Measurements from ENCODE around the gene USP54.
A peak's percentile ranks its signal among the peaks of the same experiment; 100 is the strongest.
"Not testable (repeated sequence)": the region's sequence is repeated elsewhere in the genome, so short reads cannot be mapped to it uniquely, and the experiment has no call there.

Gene USP54, protein sequence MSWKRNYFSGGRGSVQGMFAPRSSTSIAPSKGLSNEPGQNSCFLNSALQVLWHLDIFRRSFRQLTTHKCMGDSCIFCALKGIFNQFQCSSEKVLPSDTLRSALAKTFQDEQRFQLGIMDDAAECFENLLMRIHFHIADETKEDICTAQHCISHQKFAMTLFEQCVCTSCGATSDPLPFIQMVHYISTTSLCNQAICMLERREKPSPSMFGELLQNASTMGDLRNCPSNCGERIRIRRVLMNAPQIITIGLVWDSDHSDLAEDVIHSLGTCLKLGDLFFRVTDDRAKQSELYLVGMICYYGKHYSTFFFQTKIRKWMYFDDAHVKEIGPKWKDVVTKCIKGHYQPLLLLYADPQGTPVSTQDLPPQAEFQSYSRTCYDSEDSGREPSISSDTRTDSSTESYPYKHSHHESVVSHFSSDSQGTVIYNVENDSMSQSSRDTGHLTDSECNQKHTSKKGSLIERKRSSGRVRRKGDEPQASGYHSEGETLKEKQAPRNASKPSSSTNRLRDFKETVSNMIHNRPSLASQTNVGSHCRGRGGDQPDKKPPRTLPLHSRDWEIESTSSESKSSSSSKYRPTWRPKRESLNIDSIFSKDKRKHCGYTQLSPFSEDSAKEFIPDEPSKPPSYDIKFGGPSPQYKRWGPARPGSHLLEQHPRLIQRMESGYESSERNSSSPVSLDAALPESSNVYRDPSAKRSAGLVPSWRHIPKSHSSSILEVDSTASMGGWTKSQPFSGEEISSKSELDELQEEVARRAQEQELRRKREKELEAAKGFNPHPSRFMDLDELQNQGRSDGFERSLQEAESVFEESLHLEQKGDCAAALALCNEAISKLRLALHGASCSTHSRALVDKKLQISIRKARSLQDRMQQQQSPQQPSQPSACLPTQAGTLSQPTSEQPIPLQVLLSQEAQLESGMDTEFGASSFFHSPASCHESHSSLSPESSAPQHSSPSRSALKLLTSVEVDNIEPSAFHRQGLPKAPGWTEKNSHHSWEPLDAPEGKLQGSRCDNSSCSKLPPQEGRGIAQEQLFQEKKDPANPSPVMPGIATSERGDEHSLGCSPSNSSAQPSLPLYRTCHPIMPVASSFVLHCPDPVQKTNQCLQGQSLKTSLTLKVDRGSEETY (N-terminal part only)

DNA sequence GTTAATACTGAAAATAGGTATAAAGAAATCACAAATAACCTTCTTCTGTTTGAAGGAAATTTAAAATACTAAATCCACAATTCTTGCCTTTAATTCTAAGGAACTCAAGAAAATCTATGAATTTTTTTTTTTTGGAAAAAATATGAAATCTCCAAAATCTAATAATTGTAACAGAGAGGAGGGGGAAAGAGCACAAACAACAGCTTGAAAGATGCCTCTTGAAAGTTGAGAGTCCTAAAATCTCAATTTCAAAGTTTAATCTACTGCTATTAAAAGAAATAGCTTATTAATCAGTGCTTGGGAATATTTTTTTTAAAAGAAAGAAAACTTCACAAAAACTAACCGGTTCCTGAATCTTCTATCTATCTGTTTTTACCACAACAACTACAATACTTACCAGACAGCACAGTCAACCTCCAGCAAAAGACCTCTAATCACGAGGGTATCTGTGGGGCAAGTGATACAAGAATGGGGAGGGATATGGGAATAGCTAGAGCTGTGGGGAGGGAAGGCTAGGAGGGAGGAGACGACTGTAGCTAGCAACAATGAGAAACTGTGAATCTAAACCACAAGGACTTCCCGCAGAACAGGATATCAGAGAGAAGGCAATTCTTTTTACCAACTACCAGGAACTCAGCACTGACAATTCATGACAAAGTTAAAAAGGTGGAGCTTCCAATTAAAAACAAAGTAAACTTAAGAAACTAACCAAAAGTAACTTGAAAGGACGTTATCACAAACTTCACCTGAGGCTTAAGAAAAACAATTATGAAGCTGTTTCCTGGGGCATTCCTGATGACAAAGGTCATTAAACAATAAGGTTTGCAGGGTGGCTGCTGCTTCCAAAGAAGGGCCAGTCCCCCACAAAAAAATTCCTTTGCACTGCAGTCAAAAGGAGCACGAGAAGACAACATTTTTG lies at the start of gene USP54:
Gene USP54 (minus strand): TSS at position 462 of the 919 bp plus-strand sequence. CDS start 15,684 bp downstream, outside the sequence.
- no peak for DNase-seq

DNA sequence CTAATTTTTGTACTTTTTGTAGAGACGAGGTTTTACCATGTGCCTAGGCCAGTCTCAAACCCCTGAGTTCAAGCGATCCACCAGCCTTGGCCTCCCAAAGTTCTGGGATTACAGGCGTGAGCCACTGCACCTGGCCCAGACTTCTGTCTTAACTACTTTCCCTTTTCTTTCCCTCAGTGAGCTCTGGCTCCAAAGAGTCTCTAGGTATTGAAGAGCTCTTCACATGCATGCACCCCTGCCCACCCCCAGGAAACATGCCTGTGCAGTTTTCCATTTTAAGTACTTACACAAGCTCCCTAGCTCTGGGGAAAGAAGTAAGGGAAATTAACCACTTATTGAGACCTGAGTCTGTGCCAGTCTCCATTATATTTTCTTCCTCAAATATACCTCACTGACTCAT lies 48.1 kb upstream of the USP54 start:
- DNase-seq = no peak

DNA sequence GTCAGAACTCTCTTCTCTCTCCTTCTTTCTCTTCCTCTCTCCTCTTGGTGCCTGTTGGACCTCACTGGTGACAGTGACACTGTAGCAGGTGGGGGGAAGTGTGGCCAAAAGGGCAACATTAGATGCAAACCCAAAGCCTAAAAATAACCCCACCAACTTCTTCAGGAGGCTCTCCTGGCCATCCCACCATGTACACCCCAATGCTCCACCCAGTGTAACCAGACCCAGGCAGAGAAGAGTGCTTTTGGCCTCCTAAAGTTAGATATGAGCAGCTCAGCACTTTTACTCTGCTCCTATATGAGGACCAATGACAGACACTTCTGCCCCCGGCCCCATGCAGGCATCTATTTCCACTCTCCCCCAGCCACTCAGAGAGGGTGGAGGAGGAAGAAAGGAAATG lies 44.6 kb upstream of the USP54 start:
- no peak for DNase-seq

DNA sequence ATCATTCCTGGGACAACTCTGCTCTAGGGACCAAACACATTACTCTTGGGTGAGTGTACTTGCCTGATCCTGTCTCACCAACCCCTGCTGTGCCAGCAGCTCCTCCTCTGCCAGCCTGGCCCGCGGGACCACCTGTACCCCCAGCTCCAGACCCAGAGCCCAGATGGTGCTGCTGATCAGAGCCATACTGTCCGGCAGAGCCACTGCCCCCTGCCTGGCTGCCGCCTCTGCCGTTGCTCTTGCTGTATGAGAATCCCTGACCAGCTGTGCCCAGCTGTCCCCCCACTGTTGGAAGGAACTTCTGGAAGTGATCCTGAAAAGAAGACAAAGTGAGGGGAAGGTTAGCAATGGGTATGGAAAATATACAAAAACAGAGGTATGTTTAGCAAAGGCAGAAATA lies 43.3 kb upstream of the USP54 start:
- no peak for DNase-seq

DNA sequence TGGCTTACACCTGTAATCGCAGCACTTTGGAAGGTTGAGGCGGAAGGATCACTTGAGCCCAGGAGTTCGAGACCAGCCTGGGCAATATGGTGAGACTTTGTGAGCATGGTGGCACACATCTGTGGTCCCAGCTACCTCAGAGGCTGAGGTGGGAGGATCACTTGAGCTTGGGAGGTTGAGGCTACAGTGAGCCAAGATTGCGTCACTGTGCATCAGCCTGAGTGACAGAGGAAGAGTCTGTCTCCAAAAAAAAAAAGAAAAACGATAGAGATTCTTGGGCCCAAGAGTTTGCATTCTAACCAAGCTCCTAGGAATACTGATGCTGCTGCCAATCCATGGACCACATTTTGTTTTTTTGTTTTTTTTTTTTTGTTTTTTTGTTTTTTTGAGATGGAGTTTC lies 38.0 kb upstream of the USP54 start:
- DNase-seq = no peak

DNA sequence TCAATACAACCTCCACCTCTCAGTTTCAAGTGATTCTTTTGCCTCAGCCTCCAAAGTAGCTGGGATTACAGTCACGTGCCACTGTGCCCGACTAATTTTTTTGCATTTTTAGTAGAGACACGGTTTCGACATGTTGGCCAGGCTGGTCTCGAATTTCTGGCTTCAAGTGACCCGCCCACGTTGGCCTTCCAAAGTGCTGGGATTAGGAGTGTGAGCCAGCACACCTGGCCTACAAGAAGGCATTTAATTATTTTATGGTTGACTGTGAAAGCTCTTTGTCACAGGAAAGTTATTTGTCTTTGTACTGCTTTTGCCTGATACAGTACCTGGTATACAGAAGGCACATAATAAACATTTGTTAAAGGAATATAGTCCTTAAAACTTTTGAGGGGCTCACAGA lies 37.3 kb upstream of the USP54 start:
- DNase-seq = no peak

DNA sequence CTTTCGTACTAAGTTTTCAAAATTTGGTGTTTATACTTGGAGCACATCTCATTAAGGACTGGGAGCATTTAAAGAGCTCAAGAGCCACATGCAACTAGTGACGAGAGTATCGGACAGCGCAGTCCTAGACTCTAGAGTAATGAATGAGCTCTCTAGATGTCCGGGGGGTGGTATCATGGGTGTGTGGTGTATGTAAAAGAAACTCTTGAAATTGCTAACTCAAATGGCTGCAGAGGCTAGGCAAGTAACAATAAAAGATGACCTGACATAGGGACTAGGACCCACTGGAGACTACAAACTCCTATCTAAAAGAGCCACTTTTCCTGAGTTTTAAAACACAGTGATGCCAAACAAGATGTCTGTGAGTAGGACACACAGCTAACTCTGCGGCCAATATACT lies 36.2 kb upstream of the USP54 start:
- no peak for DNase-seq

DNA sequence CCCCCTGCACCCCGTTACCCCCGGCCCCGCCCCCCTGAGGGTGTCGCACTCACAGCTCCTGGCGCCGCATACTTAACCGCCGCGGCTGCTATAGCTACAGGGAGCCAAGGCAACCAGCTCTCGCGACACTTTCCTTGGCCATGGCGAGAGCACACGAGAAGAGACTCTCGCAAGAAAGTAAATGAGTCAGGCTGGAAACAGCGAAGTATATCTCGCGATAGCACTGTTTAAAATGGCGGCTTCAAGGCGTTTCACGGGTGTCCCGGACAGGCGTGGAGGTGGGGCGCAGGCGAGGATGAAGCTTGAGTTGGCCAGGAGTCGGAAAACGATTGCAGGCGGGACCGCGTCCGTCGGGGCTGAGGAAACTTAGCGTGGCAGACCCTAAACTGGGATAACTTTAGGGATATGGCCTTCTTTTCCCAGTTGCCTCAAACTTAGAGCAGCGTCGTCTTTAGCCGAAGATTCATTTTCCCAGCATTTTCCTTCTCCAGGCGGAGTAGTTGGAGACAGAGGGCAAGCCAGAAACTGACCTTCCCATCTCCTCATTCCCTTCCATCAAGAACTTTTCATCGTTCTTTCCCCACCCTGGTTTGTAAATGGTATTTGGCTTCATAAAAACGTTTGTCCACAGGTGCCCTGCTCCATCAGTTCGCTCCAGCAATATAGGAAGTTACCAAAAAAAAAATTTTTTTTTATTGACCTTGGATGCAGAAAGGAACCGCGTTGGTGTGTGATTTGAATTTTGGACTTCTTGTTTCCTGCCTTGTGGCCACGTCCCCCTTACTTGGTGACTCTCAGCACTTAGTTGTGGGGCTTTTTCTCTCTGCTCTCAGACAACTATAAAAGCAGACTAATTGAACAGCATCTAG lies 35.0 kb upstream of the USP54 start:
- peak; percentile 94 for DNase-seq

DNA sequence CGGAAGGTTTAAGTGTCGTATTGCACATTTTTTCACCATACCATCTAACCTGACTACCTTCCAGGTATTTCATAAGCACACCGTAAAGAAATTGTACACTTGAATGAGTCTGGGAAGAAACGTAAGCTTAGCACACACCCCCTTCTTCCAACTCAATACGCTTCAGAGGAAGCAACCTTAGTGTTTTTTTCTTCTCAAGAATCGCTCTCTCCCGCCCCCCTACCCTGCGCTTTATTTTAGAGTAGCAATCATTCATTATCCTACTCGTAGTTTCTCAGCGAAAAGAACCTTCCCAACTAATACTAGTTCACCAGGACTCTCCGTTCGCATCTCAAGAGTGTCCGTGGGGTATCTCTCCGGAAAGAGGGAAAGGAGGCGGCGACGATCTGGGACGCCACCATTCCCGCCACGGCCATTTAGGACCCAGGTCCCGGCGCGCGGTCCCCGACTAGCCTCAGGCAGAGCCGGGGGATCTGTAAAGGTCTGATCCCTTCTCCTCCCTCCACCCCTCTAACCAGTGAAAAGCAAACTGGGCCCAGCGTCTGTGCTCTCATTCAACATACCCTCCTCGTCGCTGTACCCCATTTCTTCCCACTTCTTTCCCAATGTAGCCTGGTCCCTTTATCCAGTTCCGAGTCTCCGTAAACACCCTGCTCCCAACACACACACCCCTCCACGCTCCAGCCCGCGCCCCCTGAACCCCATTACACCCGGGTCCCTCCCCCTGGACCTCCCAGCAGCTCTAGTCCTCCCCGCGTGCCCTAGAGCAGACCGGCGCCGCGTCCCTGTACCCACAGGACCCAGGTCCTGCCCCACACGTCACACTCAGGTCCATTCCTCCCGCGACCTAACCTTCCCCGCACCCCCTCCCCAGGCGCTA lies 34.1 kb upstream of the USP54 start:
- peak; percentile 18 for DNase-seq

DNA sequence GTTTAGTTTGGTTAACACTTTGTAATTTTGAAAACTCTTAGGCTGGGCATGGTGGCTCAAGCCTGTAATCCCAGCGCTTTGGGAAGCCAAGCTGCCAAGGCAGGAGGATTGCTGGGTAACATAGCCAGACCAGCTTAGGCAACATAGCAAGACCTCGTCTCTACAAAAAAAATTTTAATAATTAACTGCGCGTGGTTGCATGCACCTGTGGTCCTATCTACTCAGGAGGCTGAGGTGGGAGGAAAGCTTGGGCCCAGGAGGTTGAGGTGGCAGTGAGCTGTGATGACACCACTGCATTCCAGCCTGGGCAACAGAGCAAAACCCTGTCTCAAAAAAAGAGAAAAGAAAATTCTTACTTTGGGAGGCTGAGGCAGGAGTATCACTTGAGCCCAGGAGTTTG lies 31.9 kb upstream of the USP54 start:
- no peak for DNase-seq

DNA sequence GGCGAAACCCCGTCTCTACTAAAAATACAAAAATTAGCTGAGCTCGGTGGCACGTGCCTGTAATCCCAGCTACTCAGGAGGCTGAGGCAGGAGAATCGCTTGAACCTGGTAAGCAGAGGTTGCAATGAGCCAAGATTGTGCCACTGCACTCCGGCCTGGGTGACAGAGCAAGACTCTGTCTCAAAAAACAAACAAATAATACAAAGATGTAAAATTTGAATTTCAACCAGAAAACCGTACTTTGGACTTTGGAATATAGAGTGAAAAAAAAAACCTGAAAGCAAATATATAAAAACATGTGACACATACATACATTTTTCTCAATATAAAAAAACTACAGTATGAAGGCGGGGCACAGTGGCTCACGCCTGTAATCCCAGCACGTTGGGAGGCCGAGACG lies 29.8 kb upstream of the USP54 start:
- not testable (repeated sequence) for DNase-seq

DNA sequence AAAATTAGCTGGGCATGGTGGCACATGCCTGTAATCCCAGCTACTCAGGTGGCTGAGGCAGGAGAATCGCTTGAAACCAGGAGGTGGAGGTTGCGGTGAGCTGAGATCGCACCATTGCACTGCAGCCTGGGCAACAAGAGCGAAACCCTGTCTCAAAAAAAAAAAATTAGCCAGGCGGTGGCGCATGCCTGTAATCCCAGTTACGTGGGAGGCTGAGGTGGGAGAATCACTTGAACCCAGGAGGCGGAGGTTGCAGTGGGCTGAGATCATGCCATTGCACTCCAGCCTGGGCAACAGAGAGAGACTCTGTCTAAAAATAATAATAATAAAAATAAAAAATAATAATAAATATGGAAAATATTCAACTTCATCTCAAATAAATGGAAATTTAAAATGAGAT lies 26.0 kb upstream of the USP54 start:
- DNase-seq = not testable (repeated sequence)

DNA sequence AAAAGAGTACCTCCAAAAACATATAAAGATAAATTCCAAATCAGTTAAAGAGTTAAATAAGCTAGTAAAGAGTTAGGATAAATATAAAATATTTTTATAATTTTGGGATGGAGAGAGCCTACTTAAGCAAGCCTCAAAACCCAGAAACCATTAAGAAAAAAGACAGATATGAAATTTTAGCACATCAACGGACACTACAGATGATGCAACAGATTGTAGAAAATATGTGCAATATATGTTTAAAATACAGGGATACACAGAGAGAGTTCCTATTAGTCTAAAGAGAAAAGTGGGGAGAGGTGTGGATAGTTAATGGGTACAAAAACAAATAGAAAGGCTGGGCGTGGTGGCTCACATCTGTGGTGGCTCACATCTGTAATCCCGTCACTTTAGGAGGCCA lies 23.6 kb upstream of the USP54 start:
- DNase-seq = no peak

DNA sequence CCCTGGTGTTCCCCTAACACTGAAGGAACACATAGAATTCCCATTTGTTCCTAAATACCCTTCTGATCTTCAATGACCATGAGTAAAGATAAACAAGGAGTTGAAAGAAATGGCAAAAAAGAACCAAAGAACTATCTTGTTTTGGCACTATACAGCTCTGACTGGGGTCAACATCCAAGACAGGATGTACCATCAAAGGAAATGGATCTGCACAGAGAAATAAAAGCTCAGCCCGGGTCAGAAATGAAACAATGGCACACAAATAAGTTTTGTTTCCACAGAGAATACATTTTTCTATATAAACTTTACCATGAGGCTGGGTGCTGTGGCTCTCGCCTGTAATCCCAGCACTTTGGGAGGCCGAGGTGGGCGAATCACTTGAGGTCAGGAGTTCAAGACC lies 18.0 kb upstream of the USP54 start:
- no peak for DNase-seq

DNA sequence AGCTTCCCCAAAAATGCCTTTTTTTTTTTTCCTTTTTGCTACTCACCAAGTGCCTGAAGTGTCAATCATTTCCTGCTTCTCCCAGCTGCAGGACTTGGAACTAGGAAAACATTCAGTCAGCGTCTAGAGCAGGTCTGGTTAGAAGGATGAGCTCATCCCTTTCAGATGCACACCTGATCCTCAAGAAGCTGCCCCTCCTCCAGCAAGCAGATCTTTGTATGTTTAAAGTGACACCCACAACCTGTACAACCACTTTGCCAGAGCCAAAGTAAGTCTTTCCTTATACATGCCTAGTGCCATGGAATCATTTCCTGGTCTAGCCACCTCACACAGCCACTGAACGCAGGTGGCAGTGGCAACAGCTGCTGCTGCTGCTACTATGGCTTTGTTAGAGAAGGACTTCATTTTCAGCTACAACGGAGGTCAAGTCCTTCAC lies 10.4 kb upstream of the USP54 start:
- no peak for DNase-seq

DNA sequence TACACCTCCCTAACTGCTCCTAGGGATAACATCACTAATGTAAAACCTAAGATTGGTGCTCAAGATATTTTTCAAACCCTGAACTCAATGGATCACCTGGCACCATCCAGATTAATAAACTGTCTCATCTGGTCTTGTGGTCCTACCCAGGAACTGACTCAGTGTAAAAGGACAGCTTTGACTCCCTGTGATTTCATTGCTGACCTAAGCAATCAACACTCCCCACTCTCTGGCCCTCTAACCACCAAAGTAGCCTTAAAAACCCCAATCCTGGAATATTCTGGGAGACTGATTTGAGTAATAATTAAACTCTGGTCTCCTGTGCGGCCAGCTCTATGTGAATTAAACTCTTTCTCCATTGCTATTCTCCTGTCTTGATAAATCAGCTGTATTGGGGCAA lies 6.2 kb upstream of the USP54 start:
- DNase-seq = no peak

DNA sequence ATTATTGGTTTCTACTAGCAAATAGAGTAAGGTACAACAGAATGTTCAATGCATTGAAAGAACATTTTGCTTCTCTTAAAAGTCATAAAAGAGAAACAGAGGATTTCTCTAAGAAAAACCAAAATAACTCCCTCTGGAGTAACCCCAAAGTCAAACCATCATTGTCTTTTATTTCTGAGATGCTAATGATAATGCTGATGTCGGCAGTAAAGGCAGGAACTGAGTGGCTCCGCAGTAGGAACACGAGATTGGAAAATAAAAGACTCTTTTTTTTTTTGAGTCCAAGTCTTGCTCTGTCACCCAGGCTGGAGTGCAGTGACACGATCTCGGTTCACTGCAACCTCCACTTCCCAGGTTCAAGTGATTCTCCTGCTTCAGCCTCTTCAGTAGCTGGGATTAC lies 2.7 kb upstream of the USP54 start:
- DNase-seq = no peak

DNA sequence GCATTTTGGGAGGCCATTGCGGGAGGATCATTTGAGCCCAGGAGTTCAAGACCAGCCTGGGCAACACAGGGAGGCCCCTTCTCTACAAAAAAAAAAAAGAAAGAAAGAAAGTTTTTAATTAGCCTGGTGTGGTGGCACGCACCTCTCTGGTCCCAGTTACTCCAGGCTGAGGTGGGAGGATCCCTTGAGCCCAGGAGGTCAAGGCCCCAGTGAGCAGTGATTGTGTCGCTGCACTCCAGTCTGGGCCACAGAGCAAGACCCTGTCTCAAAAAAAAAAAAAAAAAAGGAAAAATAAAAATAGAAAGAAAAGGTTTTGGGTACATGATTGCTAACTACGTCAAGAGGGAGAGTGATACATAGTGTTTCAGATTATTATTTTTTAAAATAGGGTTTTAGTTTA lies 2.0 kb upstream of the USP54 start:
- no peak for DNase-seq

DNA sequence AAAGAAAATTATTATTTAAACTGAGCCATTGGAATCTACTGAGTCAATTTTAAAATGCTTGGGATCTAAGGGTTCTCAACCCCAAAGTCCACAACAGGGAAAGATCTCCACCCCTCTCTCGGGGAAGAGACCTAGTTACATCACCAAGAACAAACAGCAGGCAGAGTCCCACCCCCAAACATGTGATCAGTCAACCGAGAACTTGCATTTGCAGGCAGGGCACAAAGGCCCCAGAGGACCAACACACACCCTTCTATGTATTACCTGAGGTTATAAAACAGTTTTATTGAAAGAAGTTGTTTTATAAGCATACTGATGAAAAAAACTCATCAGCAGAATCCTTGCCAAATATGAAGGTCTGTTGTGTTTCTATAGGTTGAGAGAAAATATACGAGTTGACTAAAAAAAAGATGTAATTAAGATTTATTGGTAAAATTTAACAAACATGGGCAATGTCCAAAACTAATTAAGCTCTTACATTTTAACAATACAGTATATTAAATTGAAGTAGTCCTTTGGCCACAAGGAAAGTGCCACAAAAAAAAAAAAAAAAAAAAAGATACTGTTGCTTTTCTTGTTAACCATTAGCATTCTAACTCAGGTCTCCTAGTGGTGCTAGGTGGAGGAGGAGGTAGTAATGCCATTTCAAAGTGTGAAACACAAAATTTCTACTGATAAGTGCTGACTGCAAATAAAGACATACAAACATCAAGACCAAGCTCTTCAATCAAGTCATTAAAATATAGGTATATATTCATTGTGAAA lies 975 bp upstream of the USP54 start:
- DNase-seq = peak; percentile 12

All from activated CD4-positive, alpha-beta T cell treated with anti-CD3 and anti-CD28 coated beads for 48 hours (primary cell).